Mesendoderm (in vitro differentiated cells): ENCODE results near the gene ZNF677.
"Not testable (repeated sequence)": the region's sequence is repeated elsewhere in the genome, so short reads cannot be mapped to it uniquely, and the experiment has no call there.

Source experiments
- DNase-seq: peaks from one replicate; pipeline ENCODE4 v3.0.0; 2013
- H2AK5ac ChIP-seq: 2 replicates; pipeline ENCODE4 v1.6.1; 2013; ENCODE audit warnings: low read length, inconsistent platforms
- H2BK120ac ChIP-seq: 2 replicates; pipeline ENCODE4 v1.6.1; 2013; ENCODE audit warnings: low read depth, mild to moderate bottlenecking, low read length, moderate library complexity, mixed read lengths
- H2BK15ac ChIP-seq: replicated peaks from 2 replicates; pipeline ENCODE4 v1.6.1; 2013; ENCODE audit warnings: low read depth, mild to moderate bottlenecking, moderate library complexity
- H2BK5ac ChIP-seq: 2 replicates; pipeline ENCODE4 v1.6.1; 2013; ENCODE audit warnings: low read length, inconsistent platforms
- H3K18ac ChIP-seq: 2 replicates; pipeline ENCODE4 v1.6.1; 2013; ENCODE audit warnings: mild to moderate bottlenecking, low read length, mixed read lengths
- H3K23ac ChIP-seq: one replicate; pipeline ENCODE4 v1.6.1; 2013; ENCODE audit warnings: low read length
- H3K27ac ChIP-seq: 2 replicates; pipeline ENCODE4 v1.5.1; 2013; ENCODE audit warnings: low read depth, mild to moderate bottlenecking, inconsistent platforms, low read length, moderate library complexity
- H3K27me3 ChIP-seq: 2 replicates; pipeline ENCODE4 v1.6.1; 2013; ENCODE audit warnings: low read length, control low read depth, mild to moderate bottlenecking, inconsistent platforms; ENCODE audit not compliant: insufficient read depth, poor library complexity
- H3K36me3 ChIP-seq: 2 replicates; pipeline ENCODE4 v1.6.1; 2013; ENCODE audit warnings: low read length, inconsistent platforms; ENCODE audit not compliant: control insufficient read depth, insufficient read depth
- H3K4ac ChIP-seq: one replicate; pipeline ENCODE4 v1.6.1; 2013; ENCODE audit warnings: low read depth, mild to moderate bottlenecking, low read length, moderate library complexity
- H3K4me1 ChIP-seq: 2 replicates; pipeline ENCODE4 v1.6.1; 2013; ENCODE audit warnings: low read depth, low read length, inconsistent platforms; ENCODE audit not compliant: control insufficient read depth
- H3K4me2 ChIP-seq: 2 replicates; pipeline ENCODE4 v1.6.1; 2013; ENCODE audit warnings: low read length
- H3K4me3 ChIP-seq: 2 replicates; pipeline ENCODE4 v1.5.1; 2013; ENCODE audit warnings: mild to moderate bottlenecking, low read length
- H3K56ac ChIP-seq: one replicate; pipeline ENCODE4 v1.6.1; 2013; ENCODE audit warnings: low read length
- H3K79me1 ChIP-seq: 2 replicates; pipeline ENCODE4 v1.6.1; 2013; ENCODE audit warnings: low read length, inconsistent platforms
- H3K79me2 ChIP-seq: 2 replicates; pipeline ENCODE4 v1.6.1; 2013; ENCODE audit warnings: mild to moderate bottlenecking, low read length; ENCODE audit not compliant: control insufficient read depth, insufficient read depth
- H3K9ac ChIP-seq: 2 replicates; pipeline ENCODE4 v1.6.1; 2013; ENCODE audit warnings: low read length, inconsistent platforms
- H4K5ac ChIP-seq: one replicate; pipeline ENCODE4 v1.6.1; 2013; ENCODE audit warnings: low read length
- H4K8ac ChIP-seq: one replicate; pipeline ENCODE4 v1.6.1; 2013; ENCODE audit warnings: low read depth, mild to moderate bottlenecking, control low read depth, low read length, moderate library complexity
- WGBS: extraction: QIAGEN DNeasy Blood & Tissue Kit; methylation state at CpG from one replicate; pipeline ENCODE4 v1.1.7; 2013; ENCODE audit warnings: low lambda C conversion rate, missing lambda C conversion rate; ENCODE audit not compliant: insufficient coverage; ENCODE audit errors: extremely low coverage; 5-methylcytosine and 5-hydroxymethylcytosine counted together

The ZNF677 gene

DNA sequence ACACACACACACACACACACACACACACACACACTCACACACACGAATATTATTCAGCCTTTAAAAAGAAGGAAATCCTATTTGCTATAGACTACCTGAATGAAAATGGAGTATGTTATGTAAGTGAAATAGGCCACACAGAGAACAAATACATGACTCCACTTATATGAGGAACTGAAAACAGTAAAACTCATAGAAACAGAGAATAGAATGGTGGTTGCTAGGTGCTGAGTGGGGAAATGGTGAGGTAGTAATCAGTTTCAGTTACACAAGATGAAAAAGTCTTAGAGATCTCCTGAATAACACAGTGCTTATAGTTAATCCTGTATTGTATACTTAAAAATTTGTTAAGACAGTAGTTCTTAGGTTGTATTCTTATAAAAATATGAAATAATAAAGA is 8.2 kb downstream of the ZNF677 start:
- Histone ChIP-seq H3K27me3 (no peaks in the 10 kb centered on the region), H3K56ac (no peak overlapping the region), H3K18ac (no peak overlapping the region), H2BK120ac (no peak overlapping the region), H4K8ac (no peak overlapping the region), H3K4me3 (no peak overlapping the region), H3K4me2 (no peak overlapping the region), H2BK5ac (no peak overlapping the region), H3K4me1 (no peaks in the 10 kb centered on the region), H2BK15ac (no peak overlapping the region), H3K79me2 (no peaks in the 10 kb centered on the region), H2AK5ac (no peak overlapping the region), H3K79me1 (no peaks in the 10 kb centered on the region), H4K5ac (no peak overlapping the region), H3K27ac (no peak overlapping the region), H3K9ac (no peak overlapping the region), H3K23ac (no peak overlapping the region), H3K4ac (no peak overlapping the region), H3K36me3 (no peaks in the 10 kb centered on the region)
- no CpG with 5 or more reads among the region's 1 CpG for WGBS
- DNase-seq: no peak

DNA sequence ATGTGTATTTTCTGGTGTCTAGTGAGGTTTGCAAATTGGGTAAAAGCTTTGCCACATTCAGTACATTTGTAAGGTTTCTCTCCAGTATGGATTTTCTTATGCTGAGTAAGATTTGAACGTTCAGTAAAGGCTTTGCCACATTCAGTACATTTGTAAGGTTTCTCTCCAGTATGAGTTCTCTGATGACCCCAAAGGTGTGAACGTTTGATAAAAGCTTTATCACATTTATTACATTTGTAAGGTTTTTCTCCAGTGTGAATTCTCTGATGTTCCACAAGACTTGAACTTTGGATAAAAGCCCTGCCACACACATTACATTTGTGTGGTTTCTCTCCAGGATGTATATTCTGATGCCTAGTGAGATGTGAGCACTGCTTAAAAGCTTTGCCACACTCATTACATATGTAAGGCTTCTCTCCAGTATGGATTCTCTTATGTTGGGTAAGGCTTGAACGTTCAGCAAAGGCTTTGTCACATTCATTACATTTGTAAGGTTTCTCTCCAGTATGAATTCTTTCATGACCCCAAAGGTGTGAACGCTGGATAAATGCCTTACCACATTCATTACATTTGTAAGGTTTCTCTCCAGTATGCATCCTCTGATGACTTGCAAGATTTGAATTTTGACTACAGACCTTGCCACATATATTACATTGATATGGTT is 17.4 kb downstream of the ZNF677 start:
- no peak overlapping the region for H3K18ac ChIP-seq
- no peaks in the 10 kb centered on the region for H3K4me1 ChIP-seq
- no peak overlapping the region for H2AK5ac ChIP-seq
- no peaks in the 10 kb centered on the region for H3K79me2 ChIP-seq
- H3K27me3 ChIP-seq: no peaks in the 10 kb centered on the region
- DNase-seq: no peak
- H4K8ac ChIP-seq: no peak overlapping the region
- peaks cover 2% of the 10 kb centered on the region for H3K36me3 ChIP-seq
- no peaks in the 10 kb centered on the region for H3K79me1 ChIP-seq
- no peak overlapping the region for H2BK15ac ChIP-seq
- no peak overlapping the region for H3K4ac ChIP-seq
- H3K56ac ChIP-seq: no peak overlapping the region
- H3K9ac ChIP-seq: no peak overlapping the region
- H3K4me3 ChIP-seq: peak overlapping the region; percentile 15
- H3K4me2 ChIP-seq: no peak overlapping the region
- H3K27ac ChIP-seq: no peak overlapping the region
- H4K5ac ChIP-seq: no peak overlapping the region
- H2BK120ac ChIP-seq: no peak overlapping the region
- no CpG with 5 or more reads among the region's 4 CpGs for WGBS
- H3K23ac ChIP-seq: no peak overlapping the region
- H2BK5ac ChIP-seq: no peak overlapping the region

DNA sequence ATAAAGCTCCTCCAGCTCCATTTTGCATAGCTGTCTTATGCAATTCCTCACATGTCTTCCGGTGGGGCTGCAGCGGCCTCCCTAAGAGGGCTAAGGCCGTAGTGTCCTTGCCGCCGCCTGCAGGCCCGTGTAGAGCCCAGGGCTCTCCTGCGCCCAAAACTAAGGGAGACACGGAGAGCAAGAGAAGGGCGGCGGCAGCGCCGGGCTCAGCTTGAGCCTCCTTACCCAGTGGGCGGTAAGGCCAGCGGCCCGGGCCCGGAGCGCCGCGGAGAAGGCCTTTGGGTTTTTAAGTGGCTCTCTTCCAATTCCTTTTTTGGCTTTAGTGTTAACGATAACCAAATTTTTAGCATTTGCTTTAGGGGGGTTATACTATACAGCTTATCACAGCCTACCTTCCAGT is 30.1 kb downstream of the ZNF677 start:
- H3K79me1 ChIP-seq: no peaks in the 10 kb centered on the region
- H3K4me2 ChIP-seq: no peak overlapping the region
- no peaks in the 10 kb centered on the region for H3K27me3 ChIP-seq
- H3K4ac ChIP-seq: no peak overlapping the region
- no CpG with 5 or more reads among the region's 20 CpGs for WGBS
- H3K36me3 ChIP-seq: no peaks in the 10 kb centered on the region
- H4K5ac ChIP-seq: no peak overlapping the region
- no peak overlapping the region for H2BK5ac ChIP-seq
- no peak overlapping the region for H3K9ac ChIP-seq
- H3K56ac ChIP-seq: no peak overlapping the region
- no peak overlapping the region for H2BK120ac ChIP-seq
- H4K8ac ChIP-seq: no peak overlapping the region
- no peak overlapping the region for H3K23ac ChIP-seq
- no peak overlapping the region for H3K27ac ChIP-seq
- H3K18ac ChIP-seq: no peak overlapping the region
- no peak overlapping the region for H2BK15ac ChIP-seq
- H3K4me3 ChIP-seq: no peak overlapping the region
- no peaks in the 10 kb centered on the region for H3K4me1 ChIP-seq
- H3K79me2 ChIP-seq: no peaks in the 10 kb centered on the region
- no peak overlapping the region for H2AK5ac ChIP-seq
- DNase-seq: no peak

DNA sequence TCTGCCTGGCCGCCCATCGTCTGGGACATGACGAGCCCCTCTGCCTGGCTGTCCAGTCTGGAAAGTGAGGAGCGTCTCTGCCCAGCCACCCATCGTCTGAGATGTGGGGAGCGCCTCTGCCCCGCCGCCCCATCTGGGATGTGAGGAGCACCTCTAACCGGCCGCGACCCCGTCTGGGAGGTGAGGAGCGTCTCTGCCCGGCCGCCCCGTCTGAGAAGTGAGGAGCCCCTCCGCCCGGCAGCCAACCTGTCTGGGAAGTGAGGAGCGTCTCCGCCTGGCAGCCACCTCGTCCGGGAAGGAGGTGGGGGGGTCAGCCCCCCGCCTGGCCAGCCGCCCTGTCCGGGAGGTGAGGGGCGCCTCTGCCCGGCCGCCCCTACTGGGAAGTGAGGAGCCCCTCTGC is 32.0 kb downstream of the ZNF677 start:
- H3K79me2 ChIP-seq, H3K79me1 ChIP-seq, H3K23ac ChIP-seq, H4K5ac ChIP-seq, H3K4me2 ChIP-seq, H3K4ac ChIP-seq, H3K4me3 ChIP-seq, H3K4me1 ChIP-seq, DNase-seq, H3K27ac ChIP-seq, H2BK5ac ChIP-seq, H3K56ac ChIP-seq, H2BK15ac ChIP-seq, H4K8ac ChIP-seq, H3K9ac ChIP-seq, H3K36me3 ChIP-seq, H2AK5ac ChIP-seq, H2BK120ac ChIP-seq, H3K18ac ChIP-seq, H3K27me3 ChIP-seq: not testable (repeated sequence)
- WGBS: no CpG with 5 or more reads among the region's 28 CpGs

DNA sequence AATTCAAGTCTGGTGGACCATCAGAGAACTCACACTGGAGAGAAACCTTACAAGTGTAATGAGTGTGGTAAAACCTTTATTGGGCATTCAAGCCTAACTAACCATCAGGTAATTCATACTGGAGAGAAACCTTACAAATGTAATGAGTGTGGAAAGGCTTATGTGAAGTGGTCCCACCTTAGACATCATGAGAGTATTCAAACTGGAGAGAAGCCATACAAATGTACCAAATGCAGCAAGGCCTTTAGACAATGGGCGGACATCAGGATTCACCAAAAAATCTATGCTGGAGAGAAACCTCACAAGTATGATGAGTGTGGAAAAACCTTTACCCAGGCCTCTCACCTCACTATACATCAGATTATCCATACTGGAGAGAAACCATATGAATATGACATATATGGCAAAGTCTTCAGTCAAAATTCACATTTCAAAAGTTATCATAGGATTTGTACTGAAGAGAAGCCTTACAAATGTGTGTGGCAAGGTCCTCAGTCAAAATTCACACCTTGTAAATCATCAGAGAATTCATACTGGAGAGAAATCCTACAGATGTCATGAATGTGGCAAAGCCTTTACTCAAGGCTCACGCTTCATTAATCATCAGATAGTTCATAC is 41.9 kb downstream of the ZNF677 start:
- no peaks in the 10 kb centered on the region for H3K36me3 ChIP-seq
- H3K4me1 ChIP-seq: no peaks in the 10 kb centered on the region
- WGBS: no CpG with 5 or more reads among the region's 2 CpGs
- H3K79me2 ChIP-seq: no peaks in the 10 kb centered on the region
- no peak overlapping the region for H3K18ac ChIP-seq
- H3K4me3 ChIP-seq: no peak overlapping the region
- no peak overlapping the region for H3K27ac ChIP-seq
- H3K79me1 ChIP-seq: no peaks in the 10 kb centered on the region
- H2AK5ac ChIP-seq: no peak overlapping the region
- H2BK120ac ChIP-seq: no peak overlapping the region
- H3K56ac ChIP-seq: no peak overlapping the region
- H3K9ac ChIP-seq: no peak overlapping the region
- no peak overlapping the region for H3K23ac ChIP-seq
- no peaks in the 10 kb centered on the region for H3K27me3 ChIP-seq
- no peak for DNase-seq
- no peak overlapping the region for H4K8ac ChIP-seq
- H2BK15ac ChIP-seq: no peak overlapping the region
- no peak overlapping the region for H2BK5ac ChIP-seq
- no peak overlapping the region for H4K5ac ChIP-seq
- H3K4me2 ChIP-seq: no peak overlapping the region
- no peak overlapping the region for H3K4ac ChIP-seq

DNA sequence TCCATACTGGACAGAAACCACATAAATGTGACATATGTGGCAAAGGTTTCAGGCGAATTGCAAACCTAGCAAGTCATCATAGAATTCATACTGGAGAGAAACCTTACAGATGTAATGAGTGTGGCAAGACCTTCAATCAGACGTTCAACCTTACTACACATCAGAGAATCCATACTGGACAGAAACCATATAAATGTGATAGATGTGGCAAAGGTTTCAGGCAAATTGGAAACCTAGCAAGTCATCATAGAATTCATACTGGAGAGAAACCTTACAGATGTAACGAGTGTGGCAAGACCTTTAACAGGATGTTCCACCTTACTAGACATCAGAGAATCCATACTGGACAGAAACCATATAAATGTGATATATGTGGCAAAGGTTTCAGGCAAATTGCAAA is 43.1 kb downstream of the ZNF677 start:
- WGBS: no CpG with 5 or more reads among the region's 3 CpGs
- not testable (repeated sequence) for H4K5ac ChIP-seq, H2AK5ac ChIP-seq, H3K79me1 ChIP-seq, H3K23ac ChIP-seq, H3K27ac ChIP-seq, H3K9ac ChIP-seq, H3K4me1 ChIP-seq, H3K4me3 ChIP-seq, H2BK5ac ChIP-seq, H3K79me2 ChIP-seq, H3K27me3 ChIP-seq, H4K8ac ChIP-seq, H2BK120ac ChIP-seq, DNase-seq, H2BK15ac ChIP-seq, H3K4ac ChIP-seq, H3K56ac ChIP-seq, H3K36me3 ChIP-seq, H3K18ac ChIP-seq, H3K4me2 ChIP-seq
